Natural killer cell (primary cell): ENCODE measurements around the gene CD200. TPM values are rescaled to one million over a fixed set of nuclear protein-coding genes. Genes with fewer than 3 reads are reported as not detected.

Experiments
- ATAC-seq, 3 donors: fragments of 150-1000 bp in 2 of 3; fragments of 200-7000 bp in 1 of 3; cut with Tn5 transposase; 1 replicate in 1 of 3; 2 replicates in 2 of 3; pipeline ENCODE4 v1.10.0; 2021; ENCODE audit warnings: mild to moderate bottlenecking in 2 of 3, moderate library complexity in 2 of 3
- DNase-seq, 2 donors: peaks; one replicate each; pipeline versions ENCODE4 v3.0.0 to v3.0.0-alpha.2; 2013 to 2021; ENCODE audit warnings: mixed read lengths in 1 of 2
- H3K27ac ChIP-seq: one replicate; pipeline ENCODE4 v1.5.1; 2013; ENCODE audit warnings: mild to moderate bottlenecking, low read length
- H3K27me3 ChIP-seq: one replicate; pipeline ENCODE4 v1.6.1; 2013; ENCODE audit warnings: low read length; ENCODE audit not compliant: control insufficient read depth, insufficient read depth
- H3K36me3 ChIP-seq: one replicate; pipeline ENCODE4 v1.6.1; 2013; ENCODE audit warnings: low read length; ENCODE audit not compliant: control insufficient read depth, insufficient read depth
- H3K4me1 ChIP-seq: one replicate; pipeline ENCODE4 v1.6.1; 2013; ENCODE audit warnings: low read length; ENCODE audit not compliant: control insufficient read depth, insufficient read depth
- H3K4me3 ChIP-seq: one replicate; pipeline ENCODE4 v1.5.1; 2013; ENCODE audit warnings: low read length
- H3K9me3 ChIP-seq: one replicate; pipeline ENCODE4 v1.6.1; 2013; ENCODE audit warnings: low read length; ENCODE audit not compliant: control insufficient read depth, insufficient read depth
- H3K27ac Mint-ChIP-seq, 2 donors: one replicate each; pipeline ENCODE4 v1.8.0; 2022; ENCODE audit warnings: mild to moderate bottlenecking in 2 of 2, mixed read lengths in 2 of 2, moderate library complexity in 1 of 2
- H3K27me3 Mint-ChIP-seq, 2 donors: one replicate each; pipeline ENCODE4 v1.8.0; 2022; ENCODE audit warnings: low read depth in 2 of 2, mixed read lengths in 2 of 2
- H3K36me3 Mint-ChIP-seq: one replicate; pipeline ENCODE4 v1.8.0; 2022; ENCODE audit warnings: mixed read lengths
- H3K4me1 Mint-ChIP-seq, 2 donors: one replicate each; pipeline ENCODE4 v1.8.0; 2022; ENCODE audit warnings: mixed read lengths in 2 of 2
- H3K4me3 Mint-ChIP-seq: one replicate; pipeline ENCODE4 v1.8.0; 2022; ENCODE audit warnings: mild to moderate bottlenecking, moderate library complexity, mixed read lengths
- H3K9me3 Mint-ChIP-seq, 2 donors: one replicate each; pipeline ENCODE4 v1.8.0; 2022; ENCODE audit warnings: mixed read lengths in 2 of 2
- CTCF ChIP-seq: fragments of 200-600 bp; IDR thresholded peaks from one replicate; pipeline ENCODE4 v1.8.0; 2022; ENCODE audit warnings: antibody characterized with exemption
- WGBS: methylation state at CpG from one replicate; pipeline ENCODE4 v1.1.7; 2013; ENCODE audit warnings: missing lambda C conversion rate; ENCODE audit not compliant: insufficient coverage; 5-methylcytosine and 5-hydroxymethylcytosine counted together
- intact Hi-C: fragments of 100-400 bp; cut with micrococcal nuclease; formaldehyde crosslinking; loops from one replicate; pipeline ENCODE4 v1.14.2; 2022
- total RNA-seq, 4 donors: library from RNA; stranded (reverse); fragments of 120-200 nt in 1 of 4; gene quantifications; one replicate each; pipeline versions ENCODE4 v1.2.3 to v1.2.4, GENCODE V29; 2013 to 2022

CD200 gene
- total RNA-seq, 3 donors from 2014 or later (not counting 1 experiment from before 2014, with no cell fraction given), result 0.35 TPM; not detected in 2

DNA sequence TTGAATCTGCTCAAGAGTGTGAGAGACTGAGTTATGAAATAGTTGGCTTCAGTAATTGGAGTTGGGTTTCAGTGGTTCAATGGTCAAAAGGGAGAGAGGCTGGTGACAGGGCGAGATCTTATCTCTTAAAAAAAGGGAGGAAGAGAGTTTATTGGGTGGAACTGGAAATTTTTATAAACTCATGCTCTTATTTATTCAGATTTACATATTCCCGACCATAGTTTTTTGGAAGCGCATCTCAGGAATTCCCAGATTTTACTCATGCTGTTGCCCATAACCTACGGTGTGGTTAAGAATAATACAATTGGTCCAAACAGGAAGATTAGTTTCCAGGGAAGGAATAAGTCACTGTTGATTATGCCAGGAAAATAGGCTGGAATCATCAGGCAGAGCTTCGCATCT, 41.4 kb downstream of the CD200 start:
- Histone ChIP-seq H3K36me3 (no peaks in the 10 kb centered on the region), H3K27me3 (no peaks in the 10 kb centered on the region), H3K27ac (no peak overlapping the region), H3K4me3 (no peak overlapping the region), H3K4me1 (no peaks in the 10 kb centered on the region), H3K9me3 (no peaks in the 10 kb centered on the region)
- Mint-ChIP-seq H3K4me1 (peaks cover 5% of the 10 kb centered on the region in 2 donors), H3K27me3 (peaks cover 0 to 3% of the 10 kb centered on the region in 2 donors), H3K9me3 (no peaks in the 10 kb centered on the region), H3K4me3 (no peak overlapping the region), H3K36me3 (no peaks in the 10 kb centered on the region), H3K27ac (no peak overlapping the region)
- DNase-seq (no peak), ATAC-seq (no peak)
- WGBS, result 86% methylated on average over 4 of the region's 5 CpGs
- no peak for TF ChIP-seq CTCF
- intact Hi-C loops, result no loop called here

- Histone ChIP-seq H3K36me3 (no peaks in the 10 kb centered on the region), H3K27me3 (no peaks in the 10 kb centered on the region), H3K4me1 (no peaks in the 10 kb centered on the region), H3K4me3 (no peak overlapping the region), H3K27ac (no peak overlapping the region), H3K9me3 (no peaks in the 10 kb centered on the region)
- peaks cover 0 to 3% of the 10 kb centered on the region in 2 donors for H3K27me3 Mint-ChIP-seq
- no peak overlapping the region for H3K4me3 Mint-ChIP-seq
- H3K36me3 Mint-ChIP-seq, result no peaks in the 10 kb centered on the region
- no peaks in the 10 kb centered on the region for H3K9me3 Mint-ChIP-seq
- intact Hi-C loops, result no loop called here
- DNase-seq (no peak), ATAC-seq (no peak)
- 95% methylated on average over 1 of the region's 1 CpG for WGBS
- TF ChIP-seq CTCF, result no peak
- peaks cover 5% of the 10 kb centered on the region in 2 donors for H3K4me1 Mint-ChIP-seq
- H3K27ac Mint-ChIP-seq, result no peak overlapping the region
Observed at GRCh38 chr3:112375117-112375516, 42.2 kb downstream of the CD200 start.

DNA sequence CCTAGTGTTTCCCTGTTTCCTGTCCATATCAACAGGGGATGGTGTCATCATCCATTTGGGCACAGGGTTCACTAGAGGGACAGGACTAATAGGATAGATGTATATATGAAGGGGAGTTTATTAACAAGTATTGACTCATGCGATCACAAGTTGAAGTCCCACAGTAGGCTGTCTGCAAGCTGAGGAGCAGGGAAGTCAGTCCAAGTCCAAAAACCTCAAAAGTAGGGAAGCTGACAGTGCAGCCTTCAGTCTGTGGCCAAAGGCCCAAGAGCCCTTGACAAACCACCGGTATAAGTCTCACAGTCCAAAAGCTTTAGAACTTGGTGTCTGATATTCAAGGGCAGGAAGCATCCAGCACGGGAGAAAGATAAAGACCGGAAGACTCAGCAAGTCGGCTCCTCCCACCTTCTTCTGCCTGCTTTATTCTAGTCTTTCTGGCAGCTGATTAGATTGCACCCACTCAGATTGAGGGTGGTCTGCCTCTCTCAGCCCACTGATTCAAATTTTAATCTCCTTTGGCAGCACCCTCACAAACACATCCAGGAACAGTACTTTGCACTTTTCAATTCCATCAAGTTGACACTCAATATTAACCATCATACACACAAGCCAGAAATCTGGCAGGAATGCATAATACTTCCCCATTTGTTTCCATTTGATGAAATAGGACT, 43.4 kb downstream of the CD200 start:
- no peak overlapping the region for H3K27ac ChIP-seq
- H3K4me1 Mint-ChIP-seq, result peaks cover 5 to 6% of the 10 kb centered on the region in 2 donors
- H3K36me3 Mint-ChIP-seq, result no peaks in the 10 kb centered on the region
- no peak overlapping the region for H3K4me3 Mint-ChIP-seq
- ATAC-seq (no peak), DNase-seq (no peak)
- H3K4me1 ChIP-seq, result no peaks in the 10 kb centered on the region
- no peaks in the 10 kb centered on the region for H3K36me3 ChIP-seq
- TF ChIP-seq CTCF, result no peak
- no peaks in the 10 kb centered on the region for H3K9me3 Mint-ChIP-seq
- intact Hi-C loops, result no loop called here
- no peaks in the 10 kb centered on the region for H3K27me3 ChIP-seq
- no peaks in the 10 kb centered on the region for H3K9me3 ChIP-seq
- H3K4me3 ChIP-seq, result no peak overlapping the region
- H3K27me3 Mint-ChIP-seq, result peaks cover 0 to 3% of the 10 kb centered on the region in 2 donors
- H3K27ac Mint-ChIP-seq, result no peak overlapping the region
- WGBS, result 82% methylated on average over 5 of the region's 5 CpGs

DNA sequence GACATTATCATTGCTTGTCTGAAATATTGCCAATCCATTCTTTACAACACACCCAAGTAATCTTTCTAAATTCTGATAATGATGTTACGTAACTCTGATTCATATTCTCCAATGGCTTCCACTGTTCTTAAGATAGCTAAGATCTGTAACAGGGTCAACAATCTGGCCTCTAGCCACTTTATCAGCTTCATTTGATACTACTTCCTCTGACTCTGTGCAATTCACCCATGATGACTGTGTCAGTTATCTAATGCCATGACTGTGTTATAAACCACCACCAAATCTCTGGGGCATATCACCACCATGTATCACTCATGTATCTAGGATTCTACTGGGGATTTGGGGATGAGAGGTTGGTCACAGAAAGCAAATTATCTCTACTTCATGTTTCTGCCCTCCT, 44.0 kb downstream of the CD200 start:
- Histone ChIP-seq H3K4me3 (no peak overlapping the region), H3K27me3 (no peaks in the 10 kb centered on the region), H3K27ac (no peak overlapping the region), H3K9me3 (no peaks in the 10 kb centered on the region), H3K4me1 (no peaks in the 10 kb centered on the region), H3K36me3 (no peaks in the 10 kb centered on the region)
- 92% methylated on average over 1 of the region's 1 CpG for WGBS
- no peak for DNase-seq
- H3K4me3 Mint-ChIP-seq, result no peak overlapping the region
- no peak overlapping the region for H3K27ac Mint-ChIP-seq
- no peak for TF ChIP-seq CTCF
- H3K4me1 Mint-ChIP-seq, result peaks cover 10 to 11% of the 10 kb centered on the region in 2 donors
- no peaks in the 10 kb centered on the region for H3K9me3 Mint-ChIP-seq
- H3K36me3 Mint-ChIP-seq, result no peaks in the 10 kb centered on the region
- peak in 1 of 3 donors; percentile 90 for ATAC-seq
- H3K27me3 Mint-ChIP-seq, result peaks cover 0 to 3% of the 10 kb centered on the region in 2 donors
- intact Hi-C loops, result no loop called here
